ENCODE data around the gene SERPINA10.

The SERPINA10 gene

DNA sequence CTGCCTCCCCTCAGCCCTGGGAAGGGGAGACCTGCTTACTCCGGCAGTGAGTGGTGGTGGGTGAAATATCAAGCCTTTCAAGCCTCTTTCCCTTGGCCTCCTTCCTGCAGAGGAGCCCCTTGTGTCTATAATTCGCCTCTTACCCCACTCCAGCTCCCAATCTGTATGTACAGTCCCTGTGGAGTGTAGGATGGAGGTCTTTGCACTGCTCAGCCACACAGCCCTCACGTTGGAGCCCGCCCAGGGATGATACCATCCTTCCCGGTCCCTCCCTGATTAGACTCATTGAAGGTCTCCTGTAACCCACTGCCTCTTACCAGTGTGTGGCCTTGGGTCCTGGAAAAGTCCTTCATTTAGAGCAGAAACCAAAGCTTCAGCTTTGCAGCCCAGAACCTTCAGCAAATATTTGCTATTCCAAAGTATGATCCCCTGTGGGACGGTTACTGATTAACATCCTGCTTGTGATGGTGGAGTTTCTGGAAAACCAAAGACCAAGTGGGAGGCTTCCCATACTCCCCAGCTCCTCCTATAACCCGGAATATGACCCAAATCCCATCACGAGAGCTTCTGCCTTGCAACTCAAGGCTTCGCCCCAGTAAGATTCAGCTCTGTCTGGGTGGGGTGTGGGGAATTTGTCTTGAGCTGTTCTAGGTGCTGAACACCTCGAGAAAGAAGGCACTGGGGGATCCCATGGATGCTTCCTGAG lies at the start of gene SERPINA10:
TSS of gene SERPINA10 (minus strand) at position 397 of the 706 bp plus-strand sequence. CDS start 2,675 bp downstream, outside the sequence.
- DNase-seq, result no peak

DNA sequence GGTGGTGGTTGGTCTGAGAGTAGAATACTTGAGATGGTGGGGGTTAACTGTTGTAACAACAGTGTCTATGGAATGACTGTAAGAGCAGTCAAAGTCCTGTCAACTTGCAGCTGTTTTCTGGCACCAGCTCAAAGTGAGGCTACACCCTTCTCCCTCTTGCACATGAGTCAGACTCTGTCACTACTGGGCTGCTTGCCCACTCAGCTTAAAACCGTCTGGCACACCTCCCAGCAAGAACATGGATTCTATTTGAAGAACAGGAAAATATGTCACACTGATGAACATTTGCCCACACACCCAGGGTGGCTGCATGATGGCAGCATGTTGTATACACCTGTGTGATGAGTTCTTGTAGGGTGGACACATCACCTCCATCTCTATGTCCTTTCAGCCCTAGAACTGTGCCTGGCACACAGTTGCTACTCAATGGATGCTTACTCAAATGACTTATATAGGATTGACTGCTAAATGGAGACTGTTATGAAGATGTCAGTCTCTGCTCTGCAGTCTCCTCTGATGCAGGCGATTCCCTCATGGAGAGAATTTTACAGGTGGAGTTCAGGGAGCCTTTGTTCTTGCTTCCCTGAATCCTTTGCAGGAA lies 49.4 kb upstream of the SERPINA10 start:
- DNase-seq, result peak; percentile 72

GRCh38 chr14:94341656-94342333 lies 48.7 kb upstream of the SERPINA10 start:
- DNase-seq, result no peak

GRCh38 chr14:94340533-94340932 lies 47.5 kb upstream of the SERPINA10 start:
- DNase-seq, result no peak

DNA sequence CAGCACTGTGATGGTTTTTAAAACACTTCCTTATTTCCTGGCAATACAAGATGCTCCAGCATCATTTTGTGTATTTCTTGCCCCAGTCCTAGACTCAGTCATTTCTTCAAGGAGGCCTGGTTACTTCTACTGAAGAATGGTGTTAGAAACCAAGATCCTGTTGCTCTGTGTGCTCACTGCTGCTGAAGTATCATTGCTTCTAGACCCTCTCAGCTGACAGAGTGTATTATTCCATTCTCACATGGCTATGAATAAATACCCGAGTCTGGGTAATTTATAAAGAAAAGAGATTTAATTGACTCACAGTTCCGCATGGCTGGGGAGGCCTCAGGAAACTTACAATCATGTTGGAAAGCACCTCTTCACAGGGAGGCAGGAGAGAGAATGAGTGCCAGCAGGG lies 45.0 kb upstream of the SERPINA10 start:
- no peak for DNase-seq

GRCh38 chr14:94337274-94337673 lies 44.2 kb upstream of the SERPINA10 start:
- DNase-seq, result no peak

- DNase-seq, result no peak
Observed at GRCh38 chr14:94334872-94335271, 41.8 kb upstream of the SERPINA10 start.

DNA sequence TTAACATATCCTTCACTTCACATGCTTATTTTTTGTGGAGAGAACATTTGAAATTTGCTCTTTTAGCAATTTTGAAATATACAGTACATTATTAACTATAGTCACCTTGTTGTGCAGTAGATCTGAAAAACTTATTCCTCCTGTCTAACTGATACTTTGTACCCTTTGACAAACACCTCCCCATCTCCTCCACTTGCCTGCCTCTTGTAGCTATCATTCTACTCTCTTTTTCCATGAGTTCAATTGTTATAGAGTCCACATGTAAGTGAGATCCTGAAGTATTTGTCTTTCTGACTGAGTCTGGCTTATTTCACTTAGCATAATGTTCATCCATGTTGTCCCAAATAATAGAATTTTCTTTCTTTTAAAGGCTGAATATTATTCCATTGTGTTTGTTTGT lies 39.5 kb upstream of the SERPINA10 start:
- DNase-seq, result no peak

DNA sequence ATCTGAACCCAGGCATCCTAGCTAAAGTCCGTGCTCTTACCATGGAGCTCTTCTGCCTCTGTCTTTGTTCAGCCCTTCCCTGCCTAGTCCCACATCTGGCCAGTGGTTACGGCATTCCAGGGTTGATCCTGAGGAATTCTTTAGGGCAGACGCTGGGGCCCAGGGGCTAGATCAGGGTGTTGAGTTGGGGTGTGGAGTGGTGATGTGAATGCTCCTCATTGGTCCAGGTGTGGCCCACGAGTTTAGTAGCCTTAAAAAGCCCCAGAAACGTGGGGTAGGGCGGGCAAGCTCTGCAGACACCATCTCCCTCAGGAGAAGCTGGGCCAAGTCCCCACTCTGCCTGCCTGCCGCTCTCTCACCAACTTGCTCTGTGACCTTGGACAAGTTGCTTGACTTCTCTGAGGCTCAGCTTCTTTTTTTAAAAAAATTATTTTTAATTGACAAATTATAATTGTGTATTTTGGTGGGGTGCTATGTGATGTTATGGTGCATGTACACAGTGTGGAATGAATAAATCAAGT lies 39.1 kb upstream of the SERPINA10 start:
- DNase-seq, result no peak

DNA sequence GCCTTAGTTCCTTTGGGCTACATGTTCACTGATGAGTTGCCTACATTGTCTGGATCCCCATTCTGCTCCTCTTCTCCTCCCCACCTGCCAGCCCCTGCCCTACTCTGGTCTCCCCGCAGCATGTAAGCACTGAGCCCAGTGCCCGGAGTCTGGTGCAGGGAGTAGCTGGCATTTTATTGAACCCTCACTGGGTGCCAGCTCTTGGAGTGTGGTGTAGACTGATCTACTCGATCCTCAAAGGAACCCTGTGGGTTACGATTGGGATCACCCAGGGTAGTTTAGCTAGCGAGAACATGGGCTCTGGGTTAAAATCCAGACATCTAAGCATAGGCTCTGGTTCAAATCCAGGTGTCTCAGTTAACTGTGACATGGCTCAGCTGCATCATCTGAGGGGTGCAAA lies 38.4 kb upstream of the SERPINA10 start:
- DNase-seq, result no peak

DNA sequence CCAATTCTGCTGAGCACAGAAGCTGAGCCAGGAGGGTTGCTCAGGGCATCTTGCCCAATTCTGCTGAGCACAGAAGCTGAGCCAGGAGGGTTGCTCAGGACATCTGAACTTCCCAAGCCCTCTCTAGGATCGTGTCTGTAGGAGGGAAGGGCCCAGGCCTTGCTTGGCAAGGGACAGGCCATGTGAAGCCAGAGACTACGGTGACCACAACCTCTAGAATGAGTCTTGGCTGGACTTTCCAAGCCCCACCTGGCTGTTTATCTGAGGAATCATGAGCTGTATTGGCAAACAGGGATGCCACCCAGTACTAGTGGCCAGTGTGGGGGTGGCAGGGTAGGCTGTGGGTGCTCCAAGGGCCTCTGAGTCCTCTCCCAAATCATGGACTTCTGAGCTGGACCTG lies 37.8 kb upstream of the SERPINA10 start:
- no peak for DNase-seq

- no peak for DNase-seq
Observed at GRCh38 chr14:94330432-94330831, 37.4 kb upstream of the SERPINA10 start.

DNA sequence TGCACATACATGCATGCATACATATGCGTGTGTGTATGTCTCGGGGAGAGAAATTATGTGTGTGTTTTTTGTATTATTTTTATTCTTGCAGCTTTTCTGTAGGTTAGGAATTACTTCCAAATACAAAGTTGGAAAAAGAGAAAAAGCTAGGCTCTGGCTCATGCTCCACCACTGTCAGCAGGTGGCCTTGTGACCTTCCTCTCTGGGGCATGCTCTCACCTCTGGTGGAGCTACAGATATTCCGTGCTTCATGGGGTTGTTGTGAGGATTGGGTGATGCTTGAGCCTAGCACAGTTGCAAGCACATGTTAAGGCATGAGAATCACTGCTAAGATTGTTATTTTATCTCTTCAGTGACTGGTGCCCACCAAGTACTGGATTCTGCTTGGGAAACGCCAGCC lies 36.8 kb upstream of the SERPINA10 start:
- no peak for DNase-seq

GRCh38 chr14:94328196-94328595 lies 35.1 kb upstream of the SERPINA10 start:
- no peak for DNase-seq

DNA sequence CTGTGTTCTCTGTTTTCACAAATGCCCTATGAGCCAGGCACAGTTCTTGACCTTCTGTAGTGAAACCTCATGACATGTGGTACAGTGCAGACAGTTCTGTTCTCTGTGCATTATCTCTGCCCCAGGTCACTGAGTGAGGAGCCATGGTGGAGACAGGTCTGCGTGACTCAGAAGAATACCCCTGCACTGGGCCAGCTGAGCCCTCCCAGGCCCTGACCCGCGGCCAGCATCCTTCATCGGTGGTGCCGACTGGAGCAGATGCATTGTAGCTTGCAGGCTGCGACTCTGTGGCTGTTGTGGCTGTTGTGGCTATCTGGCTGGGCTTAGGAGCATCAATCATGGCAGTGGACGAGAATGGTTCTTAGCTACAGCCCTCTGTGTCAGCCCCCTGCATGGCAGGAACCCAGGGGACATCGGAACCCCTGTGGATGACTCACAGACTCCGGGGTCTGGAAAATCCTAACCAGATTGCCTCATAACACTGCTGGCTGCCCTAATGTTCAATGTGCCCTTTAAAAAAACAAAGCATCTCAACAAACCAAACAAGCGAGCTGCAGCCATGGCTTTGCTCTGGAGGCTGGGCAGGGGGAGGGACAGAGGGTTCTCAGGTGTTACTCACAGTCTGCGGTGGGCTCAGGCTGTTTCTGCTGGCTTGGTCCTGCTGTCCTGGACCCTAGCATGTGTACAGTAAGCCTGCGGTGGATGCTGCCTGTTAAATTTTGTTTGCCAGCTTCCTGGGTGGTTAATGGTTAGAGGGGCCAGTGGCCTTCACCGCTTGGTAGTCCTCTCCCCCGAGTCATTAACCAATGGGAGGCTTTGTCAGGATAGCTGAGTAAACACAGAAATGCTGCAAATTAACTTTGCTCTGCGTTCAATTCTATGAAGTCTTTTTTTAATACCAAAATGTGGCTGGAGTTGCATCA lies 29.8 kb upstream of the SERPINA10 start, which contains the start of gene SERPINA6:
TSS of gene SERPINA6 (minus strand) at position 689 of the 923 bp plus-strand sequence. CDS start 8,688 bp downstream, outside the sequence.
- DNase-seq, result no peak

DNA sequence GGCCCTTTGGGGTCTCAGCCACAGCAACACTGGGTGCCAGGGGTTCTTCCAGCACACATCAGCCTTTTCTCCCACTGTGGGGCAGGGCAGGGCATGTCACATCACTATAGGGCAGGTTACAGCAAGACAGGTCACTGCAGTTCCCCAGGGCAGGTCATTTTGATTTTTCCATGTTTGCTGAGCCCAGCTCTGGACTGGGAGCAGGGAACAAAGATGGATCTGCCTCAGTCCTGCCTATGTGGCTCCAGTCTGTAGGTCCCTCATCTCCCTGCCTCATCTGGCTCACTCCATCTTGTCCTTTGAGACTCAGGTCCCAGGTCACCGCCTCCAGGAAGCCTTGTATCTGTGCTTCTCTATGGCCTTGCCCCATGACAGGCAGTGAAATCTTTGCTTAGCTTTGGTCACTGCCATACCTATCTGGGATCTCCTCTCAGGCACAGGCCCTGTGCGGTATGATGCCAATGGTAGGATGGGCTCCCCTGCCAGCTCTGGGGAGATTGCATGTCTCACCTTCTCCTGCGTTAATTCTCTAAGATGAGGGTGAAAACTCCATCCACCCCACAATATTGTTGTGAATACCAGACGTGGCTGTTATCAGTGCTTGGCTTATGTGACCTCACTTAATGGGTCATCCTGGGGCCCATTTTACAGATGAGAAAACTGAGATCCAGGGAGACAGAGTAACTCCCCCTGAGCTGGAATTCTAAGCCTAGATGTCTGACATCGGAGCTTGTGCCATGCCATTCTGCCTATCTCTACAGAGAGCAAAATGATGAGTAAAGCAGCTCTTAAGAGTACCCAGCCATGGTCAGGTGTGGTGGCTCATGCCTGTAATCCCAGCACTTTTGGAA lies 28.6 kb upstream of the SERPINA10 start:
- DNase-seq, result no peak

GRCh38 chr14:94320243-94320642 lies 27.2 kb upstream of the SERPINA10 start:
- DNase-seq, result no peak

- no peak for DNase-seq
Observed at GRCh38 chr14:94317259-94317658, 24.2 kb upstream of the SERPINA10 start.

DNA sequence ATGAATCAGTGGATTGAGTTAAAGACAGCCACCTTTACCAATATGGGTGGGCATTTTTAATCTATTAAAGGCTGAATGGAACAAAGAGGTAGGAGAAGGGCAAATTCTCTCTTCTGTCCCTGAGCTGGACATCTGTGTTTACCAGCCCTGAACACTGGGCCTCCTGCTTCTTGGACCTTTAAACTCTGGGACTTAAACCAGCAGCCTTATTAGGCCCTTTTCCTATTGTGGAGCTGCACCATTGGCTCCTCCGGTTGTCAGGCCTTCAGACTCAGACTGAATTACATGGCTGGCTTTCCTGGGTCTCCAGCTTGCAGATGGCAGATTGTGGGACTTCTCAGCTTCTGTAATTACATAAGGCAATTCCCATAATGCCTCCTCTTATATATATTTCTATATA lies 23.6 kb upstream of the SERPINA10 start:
- no peak for DNase-seq

GRCh38 chr14:94314890-94315289 lies 21.8 kb upstream of the SERPINA10 start:
- no peak for DNase-seq

- DNase-seq, result no peak
Observed at GRCh38 chr14:94313991-94314655, 21.1 kb upstream of the SERPINA10 start.

Measured in NCI-H345 (cell line).